ENCODE results near the gene ZNF485. TPM values are rescaled to one million over a fixed set of nuclear protein-coding genes. Genes with fewer than 3 reads are reported as not detected.

ZNF485 gene
- total and polyA plus RNA-seq, 2 donors (not counting 1 experiment from before 2014, with no cell fraction given), result 4.8 to 8.4 TPM

- 20% methylated on average over 7 of the region's 9 CpGs for WGBS (ENCODE audit: insufficient coverage)
- Histone ChIP-seq H3K9ac (ENCODE audit: low read length) (peak overlapping the region; percentile 90), H3K27me3 (replicated peaks in 1 of 4; ENCODE audit: control extremely low read depth in 1 of 4, control insufficient read depth in 3 of 4, insufficient read depth in 4 of 4, low read length in 3 of 4) (peaks cover 0 to 6% (median 0%) of the 10 kb centered on the region in 4 experiments), H3K79me2 (ENCODE audit: control insufficient read depth, insufficient read depth, low read length) (peaks cover 12% of the 10 kb centered on the region), H3K27ac (ENCODE audit: low read length in 2 of 2) (peak overlapping the region in 1 of 2 donors; percentile 86), H3K9me3 (ENCODE audit: control extremely low read depth in 1 of 3, control insufficient read depth in 2 of 3, insufficient read depth in 1 of 3, low read length in 2 of 3) (peaks cover 4 to 31% (median 12%) of the 10 kb centered on the region in 3 donors), H3K4me2 (replicated peaks; ENCODE audit: low read depth, low read length, poor library complexity, severe bottlenecking) (peak overlapping the region; percentile 76), H3K36me3 (replicated peaks in 1 of 2; ENCODE audit: control extremely low read depth in 1 of 2, control insufficient read depth in 1 of 2, extremely low read depth in 1 of 2, insufficient read depth in 2 of 2, low read length in 1 of 2) (peaks cover 10 to 25% of the 10 kb centered on the region in 2 experiments), H4K20me1 (ENCODE audit: control insufficient read depth, insufficient read depth, low read length, poor library complexity, severe bottlenecking) (no peaks in the 10 kb centered on the region), H3K4me3 (ENCODE audit: control extremely low read depth in 1 of 5, extremely low read depth in 1 of 5, insufficient read depth in 1 of 5, low read depth in 2 of 5, low read length in 4 of 5) (peak overlapping the region in 4 of 5 experiments; percentile 53 to 82 (median 72)), H2AFZ (ENCODE audit: insufficient read depth, low read depth, low read length, poor library complexity, severe bottlenecking) (peak overlapping the region; percentile 91), H3K4me1 (ENCODE audit: control insufficient read depth in 2 of 2, insufficient read depth in 2 of 2, low read length in 2 of 2) (peaks cover 7 to 13% of the 10 kb centered on the region in 2 donors)
- Mint-ChIP-seq H3K27ac (peak overlapping the region; percentile 89), H3K4me1 (peaks cover 16% of the 10 kb centered on the region), H3K27me3 (peaks cover 7% of the 10 kb centered on the region), H3K9me3 (ENCODE audit: insufficient read depth) (peaks cover 13% of the 10 kb centered on the region), H3K4me3 (peak overlapping the region; percentile 98)
- no peak for TF ChIP-seq CTCF (IDR thresholded peaks at IDR 0.05)
- no peak for TF ChIP-seq EZH2 (IDR thresholded peaks at IDR 0.05; ENCODE audit: borderline replicate concordance, insufficient read depth, low read depth, low read length, poor library complexity, severe bottlenecking)
- DNase-seq (no peak), ATAC-seq (ENCODE audit: low read depth) (no peak)
- POLR2A ChIA-PET, result interaction anchor here (0.6 to 0.7 kb wide), 2 partner anchors 13 to 1017 kb away, joined by 3 read pairs; no protein-coding TSS in a partner anchor
- CTCF ChIA-PET, result no interaction called here
- intact Hi-C loops (cut with micrococcal nuclease), result loop anchor here (1.0 to 10.0 kb wide), 9 partner anchors 42 to 1357 kb away; partner anchors contain the start of genes BMS1, HNRNPF, ZNF22 and ZNF239
Observed at GRCh38 chr10:43648095-43648397, 41.8 kb downstream of the ZNF485 start.

GRCh38 chr10:43648398-43649184, 42.4 kb downstream of the ZNF485 start, which contains the start of gene ZNF32:
Gene ZNF32, minus strand, starts transcription at chr10:43648881. Its CDS starts 2,748 bp downstream, at chr10:43646133.
- ChIA-PET CTCF (no interaction called here), POLR2A (interaction anchor here (0.6 to 0.7 kb wide), 2 partner anchors 12 to 1018 kb away, joined by 3 read pairs; no protein-coding TSS in a partner anchor)
- under 1% methylated on average over 90 of the region's 90 CpGs for WGBS (ENCODE audit: insufficient coverage)
- Mint-ChIP-seq H3K27ac (peak within 1 kb of the TSS; percentile 89), H3K4me1 (peaks cover 16% of the 10 kb centered on the region), H3K27me3 (peaks cover 10% of the 10 kb centered on the region), H3K9me3 (ENCODE audit: insufficient read depth) (peaks cover 10% of the 10 kb centered on the region), H3K4me3 (peak within 1 kb of the TSS; percentile 98)
- intact Hi-C loops (cut with micrococcal nuclease), result loop anchor here (1.0 to 10.0 kb wide), 9 partner anchors 42 to 1356 kb away; partner anchors contain the start of genes BMS1, HNRNPF, ZNF22 and ZNF239
- peak; percentile 99 for ATAC-seq (ENCODE audit: low read depth)
- Histone ChIP-seq H3K36me3 (replicated peaks in 1 of 2; ENCODE audit: control extremely low read depth in 1 of 2, control insufficient read depth in 1 of 2, extremely low read depth in 1 of 2, insufficient read depth in 2 of 2, low read length in 1 of 2) (peaks cover 10 to 25% of the 10 kb centered on the region in 2 experiments), H3K4me1 (ENCODE audit: control insufficient read depth in 2 of 2, insufficient read depth in 2 of 2, low read length in 2 of 2) (peaks cover 7 to 13% of the 10 kb centered on the region in 2 donors), H3K9me3 (ENCODE audit: control extremely low read depth in 1 of 3, control insufficient read depth in 2 of 3, insufficient read depth in 1 of 3, low read length in 2 of 3) (peaks cover 4 to 26% (median 12%) of the 10 kb centered on the region in 3 donors), H2AFZ (ENCODE audit: insufficient read depth, low read depth, low read length, poor library complexity, severe bottlenecking) (peak within 1 kb of the TSS; percentile 91), H3K27me3 (replicated peaks in 1 of 4; ENCODE audit: control extremely low read depth in 1 of 4, control insufficient read depth in 3 of 4, insufficient read depth in 4 of 4, low read length in 3 of 4) (peaks cover 0 to 6% (median 0%) of the 10 kb centered on the region in 4 experiments), H3K4me3 (ENCODE audit: control extremely low read depth in 1 of 5, extremely low read depth in 1 of 5, insufficient read depth in 1 of 5, low read depth in 2 of 5, low read length in 4 of 5) (peak within 1 kb of the TSS; percentile 22 to 82 (median 63)), H4K20me1 (ENCODE audit: control insufficient read depth, insufficient read depth, low read length, poor library complexity, severe bottlenecking) (no peaks in the 10 kb centered on the region), H3K4me2 (replicated peaks; ENCODE audit: low read depth, low read length, poor library complexity, severe bottlenecking) (peak within 1 kb of the TSS; percentile 76), H3K27ac (ENCODE audit: low read length in 2 of 2) (peak within 1 kb of the TSS in 1 of 2 donors; percentile 86), H3K79me2 (ENCODE audit: control insufficient read depth, insufficient read depth, low read length) (peaks cover 12% of the 10 kb centered on the region), H3K9ac (ENCODE audit: low read length) (peak within 1 kb of the TSS; percentile 90)
- TF ChIP-seq EZH2 (IDR thresholded peaks at IDR 0.05; ENCODE audit: borderline replicate concordance, insufficient read depth, low read depth, low read length, poor library complexity, severe bottlenecking), result no peak
- TF ChIP-seq CTCF (IDR thresholded peaks at IDR 0.05), result no peak
- DNase-seq, result peak; percentile 89

Measured in B cell (primary cell).